HepG2 (cell line): Measurements from ENCODE around the gene YAP1. TPM values are rescaled to one million over a fixed set of nuclear protein-coding genes. Genes with fewer than 3 reads are reported as not detected.

Experiments used
- ATF2 ChIP-seq: sonication (generic); formaldehyde crosslinking; IDR thresholded peaks from 2 replicates; pipeline ENCODE4 v1.4.0; 2020; ENCODE audit warnings: missing genetic modification reagents
- CEBPZ ChIP-seq: IDR thresholded peaks from 2 replicates; pipeline ENCODE4 v1.6.1; 2012; ENCODE audit warnings: low read length, improper control_type of control experiment
- GATA4 ChIP-seq: sonication (generic); IDR thresholded peaks from 2 replicates; pipeline ENCODE4 v1.6.1; 2016; ENCODE audit warnings: antibody characterized with exemption, low read depth, borderline replicate concordance
- LRRFIP1 ChIP-seq: sonication (generic); formaldehyde crosslinking; conservative IDR thresholded peaks from 2 replicates; pipeline ENCODE4 v1.4.0; 2020; ENCODE audit warnings: missing genetic modification reagents
- PITX1 ChIP-seq: sonication (generic); formaldehyde crosslinking; IDR thresholded peaks from 2 replicates; pipeline ENCODE4 v1.5.1; 2020; ENCODE audit warnings: mild to moderate bottlenecking, missing genetic modification reagents
- POGK ChIP-seq: sonication (generic); formaldehyde crosslinking; conservative IDR thresholded peaks from 2 replicates; pipeline ENCODE4 v1.8.0; 2022; ENCODE audit warnings: mild to moderate bottlenecking, moderate library complexity, missing genetic modification reagents
- RFX3 ChIP-seq: IDR thresholded peaks from 2 replicates; pipeline ENCODE4 v1.6.1; 2016; ENCODE audit warnings: missing biosample characterization, missing genetic modification reagents
- SKI ChIP-seq: fragments of 450-650 bp; IDR thresholded peaks from one replicate; pipeline ENCODE4 v1.6.1; 2018; ENCODE audit warnings: mild to moderate bottlenecking; ENCODE audit not compliant: partially characterized antibody
- ZNF142 ChIP-seq: sonication (generic); formaldehyde crosslinking; IDR thresholded peaks from 2 replicates; pipeline ENCODE4 v1.4.0; 2020; ENCODE audit warnings: missing genetic modification reagents
- ZNF343 ChIP-seq: sonication (generic); formaldehyde crosslinking; IDR thresholded peaks from 2 replicates; pipeline ENCODE4 v1.4.0; 2020; ENCODE audit warnings: mild to moderate bottlenecking, missing genetic modification reagents
- ZNF678 ChIP-seq: sonication (generic); formaldehyde crosslinking; IDR thresholded peaks from 2 replicates; pipeline ENCODE4 v1.4.0; 2020; ENCODE audit warnings: mild to moderate bottlenecking, missing genetic modification reagents
- ZNF724P ChIP-seq: sonication (generic); formaldehyde crosslinking; IDR thresholded peaks from 2 replicates; pipeline ENCODE4 v1.8.0; 2022; ENCODE audit warnings: missing genetic modification reagents, borderline replicate concordance
- ZNF782 ChIP-seq: sonication (generic); formaldehyde crosslinking; IDR thresholded peaks from 2 replicates; pipeline ENCODE4 v1.4.0; 2020; ENCODE audit warnings: missing genetic modification reagents, mild to moderate bottlenecking, borderline replicate concordance
- polyA plus RNA-seq, 8 experiments: library from polyadenylated mRNA; depleted of rRNA in 3 of 8; stranded (reverse) in 7 of 8; unstranded in 1 of 8; fragments of >200 nt; fragmentation: Illumina TruSeq in 4 of 8; extraction: Trizol in 4 of 8; gene quantifications; 2 replicates each; pipeline versions ENCODE4 v1.2.1 to v1.2.3, GENCODE V29; 2011 to 2016; ENCODE audit warnings: low read depth in 4 of 8, missing spikeins in 1 of 8, mixed read lengths in 1 of 8; ENCODE audit not compliant: insufficient read depth in 1 of 8
- total RNA-seq, 5 experiments: library from RNA; depleted of rRNA; stranded (reverse); fragments of >200 nt; fragmentation: Illumina TruSeq; extraction: Trizol; gene quantifications; 2 replicates each; pipeline ENCODE4 v1.2.3, GENCODE V29; 2016; ENCODE audit warnings: low read depth in 1 of 5

YAP1 gene
- total and polyA plus RNA-seq, 2 of the 13 experiments (the other 11 are each of a cell fraction or from before 2014, with no cell fraction given): 59.5 to 91.0 TPM

- TF ChIP-seq LRRFIP1 (CRISPR knock-in tag) (no peak), ZNF724P (CRISPR knock-in tag) (no peak), ATF2 (no peak), GATA4 (peak; percentile 42; the same call in 1 of the 2 replicates), POGK (CRISPR knock-in tag) (no peak), ZNF142 (CRISPR knock-in tag) (no peak), ZNF782 (CRISPR knock-in tag) (no peak), CEBPZ (no peak), RFX3 (CRISPR knock-in tag) (no peak), ZNF343 (CRISPR knock-in tag) (no peak), PITX1 (CRISPR knock-in tag) (no peak), SKI (no peak), ZNF678 (CRISPR knock-in tag) (no peak)
These were observed 6.4 kb downstream of the YAP1 start (continued) for GRCh38 chr11:102116453-102117205.
